ENCODE data around the gene SPNS1.
A peak's percentile ranks its signal among the peaks of the same experiment; 100 is the strongest.

Gene SPNS1

DNA sequence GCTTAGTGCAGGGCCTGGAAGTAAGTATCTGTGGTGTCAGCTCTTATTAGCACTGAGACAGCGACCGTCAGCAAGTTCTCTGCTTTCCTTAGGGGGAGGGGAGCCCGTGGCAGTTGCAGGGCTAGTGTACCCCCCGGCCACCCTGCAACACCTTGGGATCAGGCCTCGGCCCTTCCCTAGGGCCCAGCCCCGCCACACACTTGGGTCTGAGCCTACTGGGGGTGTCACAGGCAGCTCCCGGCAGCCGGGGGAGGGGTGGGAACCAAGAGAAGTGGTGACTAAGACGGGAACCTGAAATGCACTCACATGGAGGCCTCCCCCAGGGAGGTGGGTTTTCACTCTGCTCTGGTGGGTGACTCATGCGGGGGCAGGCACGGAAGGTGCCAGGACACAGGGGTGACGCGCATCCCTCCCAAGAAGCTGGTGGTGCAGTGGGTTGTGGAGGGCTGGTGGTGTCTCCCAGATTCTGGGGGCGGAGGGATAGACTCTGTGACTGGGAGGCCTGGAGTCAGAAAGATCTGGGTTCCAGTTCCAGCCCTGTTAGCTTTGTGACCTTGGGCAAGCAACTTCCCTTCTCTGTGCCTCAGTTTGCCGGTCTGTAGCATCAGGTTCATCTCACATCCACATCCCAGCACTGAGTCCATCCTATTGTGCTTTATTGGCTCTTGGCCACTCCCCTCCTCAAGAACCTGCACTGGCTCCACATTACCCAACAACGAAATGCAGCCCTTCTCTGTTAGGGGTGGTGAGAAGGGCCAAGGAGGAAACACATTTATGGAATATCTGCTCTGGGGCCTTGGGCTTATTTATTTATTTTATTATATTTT lies 54.8 kb downstream of the SPNS1 start:
- Histone ChIP-seq H3K27ac (ENCODE audit: low read depth, low read length, severe bottlenecking) (peak overlapping the region; percentile 81), H3K36me3 (ENCODE audit: control insufficient read depth, insufficient read depth, low read length) (no peaks in the 10 kb centered on the region)

DNA sequence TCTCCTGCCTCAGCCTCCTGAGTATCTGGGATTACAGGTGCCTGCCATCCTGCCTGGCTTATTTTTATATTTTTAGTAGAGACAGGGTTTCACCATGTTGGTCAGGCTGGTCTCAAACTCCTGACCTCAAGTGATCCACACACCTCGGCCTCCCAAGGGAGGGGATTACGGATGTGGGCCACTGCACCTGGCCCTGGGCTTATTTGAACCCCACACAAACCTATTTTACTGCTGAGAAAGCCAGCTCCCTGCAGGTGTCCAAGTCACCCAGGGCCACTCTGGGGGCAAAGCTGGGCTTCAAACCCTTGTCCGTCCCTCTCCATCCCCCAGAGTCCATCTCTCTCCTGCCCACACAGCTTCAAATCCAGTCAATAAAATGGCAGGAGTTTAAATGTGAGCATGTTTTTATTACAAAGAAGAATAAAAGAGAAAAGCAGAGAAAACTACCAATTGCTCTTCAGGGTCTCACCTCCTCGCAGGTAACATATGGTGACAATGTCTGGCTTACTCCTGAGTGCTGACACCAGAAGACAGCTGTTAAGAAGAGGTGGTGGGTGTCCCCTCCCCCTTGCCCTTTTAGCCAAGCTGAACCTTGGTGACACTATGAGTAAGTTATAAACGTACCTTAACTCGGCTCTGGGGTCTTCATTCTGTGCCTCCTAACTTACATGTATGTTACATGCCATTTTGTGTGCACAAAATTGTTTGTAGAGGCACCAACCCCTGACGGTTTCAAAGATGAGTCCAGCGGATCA lies 55.7 kb downstream of the SPNS1 start:
- Histone ChIP-seq H3K9me3 (ENCODE audit: control insufficient read depth, low read length) (no peaks in the 10 kb centered on the region), H3K36me3 (ENCODE audit: control insufficient read depth, insufficient read depth, low read length) (no peaks in the 10 kb centered on the region), H3K4me1 (ENCODE audit: control insufficient read depth, insufficient read depth, low read length, poor library complexity, severe bottlenecking) (peaks cover 9% of the 10 kb centered on the region), H3K4me3 (ENCODE audit: extremely low read depth, insufficient read depth, low read length, poor library complexity, severe bottlenecking) (no peak overlapping the region), H3K27ac (ENCODE audit: low read depth, low read length, severe bottlenecking) (no peak overlapping the region)
- 90 to 95% methylated on average over 5 to 6 of the region's 8 CpGs for WGBS, 2 experiments (ENCODE audit: insufficient coverage in 2 of 2)

More for the DNA sequence above, 54.8 kb downstream of the SPNS1 start:
- H3K4me3 ChIP-seq (ENCODE audit: extremely low read depth, insufficient read depth, low read length, poor library complexity, severe bottlenecking) = no peak overlapping the region
- WGBS, 2 experiments (ENCODE audit: insufficient coverage in 2 of 2) = 37 to 48% methylated on average over 10 to 15 of the region's 16 CpGs
- no peaks in the 10 kb centered on the region for H3K9me3 ChIP-seq (ENCODE audit: control insufficient read depth, low read length)
- peaks cover 9% of the 10 kb centered on the region for H3K4me1 ChIP-seq (ENCODE audit: control insufficient read depth, insufficient read depth, low read length, poor library complexity, severe bottlenecking)

Data from mesodermal cell (in vitro differentiated cells).